ENCODE measurements around the gene PKP2. TPM values are rescaled to one million over a fixed set of nuclear protein-coding genes. Genes with fewer than 3 reads are reported as not detected.

Gene PKP2
- total and polyA plus RNA-seq, 8 donors, result 1.5 to 6.7 (median 4.2) TPM

GRCh38 chr12:32811686-32812392 lies 84.7 kb downstream of the PKP2 start:
- no peak for DNase-seq
- peaks cover 0 to 2% of the 10 kb centered on the region in 2 donors for H3K9me3 ChIP-seq
- no peak overlapping the region for H3K27ac ChIP-seq
- intact Hi-C loops (cut with DNase I), result no loop called here
- H3K27me3 ChIP-seq, result no peaks in the 10 kb centered on the region
- H3K4me1 ChIP-seq, result no peaks in the 10 kb centered on the region
- no peak overlapping the region for H3K4me3 ChIP-seq
- TF ChIP-seq CTCF (IDR thresholded peaks at IDR 0.05), result no peak
- H3K36me3 ChIP-seq, result no peaks in the 10 kb centered on the region
- no peak for ATAC-seq

- intact Hi-C loops (cut with DNase I), result no loop called here
- Histone ChIP-seq H3K27ac (no peak overlapping the region), H3K9me3 (peaks cover 0 to 4% of the 10 kb centered on the region in 2 donors), H3K4me3 (no peak overlapping the region), H3K36me3 (no peaks in the 10 kb centered on the region), H3K27me3 (no peaks in the 10 kb centered on the region), H3K4me1 (no peaks in the 10 kb centered on the region)
- no peak for TF ChIP-seq CTCF (IDR thresholded peaks at IDR 0.05)
- ATAC-seq, result no peak
- DNase-seq, result no peak
These were observed 86.7 kb downstream of the PKP2 start for GRCh38 chr12:32809846-32810245.

GRCh38 chr12:32809196-32809595 lies 87.4 kb downstream of the PKP2 start:
- Histone ChIP-seq H3K4me3 (no peak overlapping the region), H3K27me3 (no peaks in the 10 kb centered on the region), H3K4me1 (no peaks in the 10 kb centered on the region), H3K9me3 (peaks cover 0 to 4% of the 10 kb centered on the region in 2 donors), H3K36me3 (no peaks in the 10 kb centered on the region), H3K27ac (no peak overlapping the region)
- intact Hi-C loops (cut with DNase I), result no loop called here
- TF ChIP-seq CTCF (IDR thresholded peaks at IDR 0.05), result no peak
- no peak for DNase-seq
- no peak for ATAC-seq

GRCh38 chr12:32804301-32804700 lies 92.3 kb downstream of the PKP2 start:
- ATAC-seq, result no peak
- no peak overlapping the region for H3K4me3 ChIP-seq
- H3K9me3 ChIP-seq, result peaks cover 0 to 4% of the 10 kb centered on the region in 2 donors
- H3K4me1 ChIP-seq, result no peaks in the 10 kb centered on the region
- DNase-seq, result no peak
- no peak overlapping the region for H3K27ac ChIP-seq
- no peaks in the 10 kb centered on the region for H3K27me3 ChIP-seq
- H3K36me3 ChIP-seq, result no peaks in the 10 kb centered on the region
- intact Hi-C loops (cut with DNase I), result no loop called here
- TF ChIP-seq CTCF (IDR thresholded peaks at IDR 0.05), result no peak

GRCh38 chr12:32801269-32801980 lies 95.2 kb downstream of the PKP2 start:
- no peak for ATAC-seq
- intact Hi-C loops (cut with DNase I), result no loop called here
- H3K36me3 ChIP-seq, result no peaks in the 10 kb centered on the region
- no peak overlapping the region for H3K4me3 ChIP-seq
- H3K9me3 ChIP-seq, result peaks cover 0 to 2% of the 10 kb centered on the region in 2 donors
- TF ChIP-seq CTCF (IDR thresholded peaks at IDR 0.05), result no peak
- DNase-seq, result peak in 2 of 4 donors; percentile 61
- H3K27me3 ChIP-seq, result no peaks in the 10 kb centered on the region
- no peaks in the 10 kb centered on the region for H3K4me1 ChIP-seq
- no peak overlapping the region for H3K27ac ChIP-seq

Measured in left lung (tissue), 10 donors.